SIG-M5 treated with dmso at 0.1 percent for 504 hours (cell line): ENCODE data around the gene ANKRD52.

Experiments used
- DNase-seq: peaks from one replicate; lab custom pipeline; 2025; ENCODE audit not compliant: unreplicated experiment; lab: John Stamatoyannopoulos, UW

ANKRD52 gene

GRCh38 chr12:56242986-56243385 lies 15.2 kb downstream of the ANKRD52 start:
- DNase-seq = no peak

- no peak for DNase-seq
These were observed 16.5 kb downstream of the ANKRD52 start for GRCh38 chr12:56241424-56242303.

- no peak for DNase-seq
These were observed 20.6 kb downstream of the ANKRD52 start for GRCh38 chr12:56237552-56237951.

GRCh38 chr12:56236985-56237384 lies 21.2 kb downstream of the ANKRD52 start:
- DNase-seq = no peak

- no peak for DNase-seq
These were observed 22.1 kb downstream of the ANKRD52 start for GRCh38 chr12:56236091-56236490.

GRCh38 chr12:56234746-56235436 lies 23.3 kb downstream of the ANKRD52 start:
- no peak for DNase-seq

GRCh38 chr12:56231184-56231582 lies 27.0 kb downstream of the ANKRD52 start:
- DNase-seq = no peak

- DNase-seq = no peak
These were observed 27.6 kb downstream of the ANKRD52 start for GRCh38 chr12:56230432-56231183.

GRCh38 chr12:56229916-56230431 lies 28.2 kb downstream of the ANKRD52 start, which contains the start of gene SLC39A5:
Gene SLC39A5 (plus strand): TSS chr12:56230051. CDS start chr12:56231275, 1,224 bp downstream.
- no peak for DNase-seq

- no peak for DNase-seq
These were observed 29.1 kb downstream of the ANKRD52 start for GRCh38 chr12:56229082-56229481.

- DNase-seq = no peak
These were observed 33.2 kb downstream of the ANKRD52 start for GRCh38 chr12:56224954-56225353.

- DNase-seq = peak; percentile 99
These were observed 34.0 kb downstream of the ANKRD52 start, which contains the start of gene NABP2 for GRCh38 chr12:56224102-56224701. Gene NABP2 (plus strand): TSS chr12:56224342. CDS start chr12:56224857, 515 bp downstream.

GRCh38 chr12:56223571-56224101 lies 34.5 kb downstream of the ANKRD52 start:
- DNase-seq = no peak

- DNase-seq = peak; percentile 56
These were observed 35.7 kb downstream of the ANKRD52 start for GRCh38 chr12:56222531-56222895.

- DNase-seq = peak; percentile 98
These were observed 36.2 kb downstream of the ANKRD52 start, which contains the start of gene RNF41 for GRCh38 chr12:56221757-56222530. Gene RNF41 (minus strand): TSS chr12:56221922. CDS start chr12:56214047, 7,875 bp downstream.

- peak; percentile 52 for DNase-seq
These were observed 36.9 kb downstream of the ANKRD52 start for GRCh38 chr12:56221232-56221756.

GRCh38 chr12:56220611-56221231 lies 37.5 kb downstream of the ANKRD52 start:
- peak; percentile 95 for DNase-seq

GRCh38 chr12:56219840-56220239 lies 38.3 kb downstream of the ANKRD52 start:
- DNase-seq = no peak

GRCh38 chr12:56216461-56216860 lies 41.7 kb downstream of the ANKRD52 start:
- DNase-seq = no peak
